Cardiac ventricle fibroblast (primary cell): ENCODE data around the gene MYZAP. TPM values are rescaled to one million over a fixed set of nuclear protein-coding genes. Genes with fewer than 3 reads are reported as not detected.

Experiments used
- total RNA-seq: library from RNA; depleted of rRNA; stranded (reverse); fragments of >200 nt; gene quantifications from 2 replicates; pipeline ENCODE4 v1.2.3, GENCODE V29; 2015

The MYZAP gene
- total RNA-seq: 0.81 and 0.83 TPM in 2 replicates

GRCh38 chr15:57591822-57592367 lies at the start of gene MYZAP:
MYZAP (plus strand) TSS chr15:57591904; CDS start chr15:57592035, 131 bp downstream.

GRCh38 chr15:57706405-57707209 lies 114.9 kb downstream of the MYZAP start, which contains the start of gene POLR2M:
POLR2M (plus strand) TSS chr15:57706714; CDS start chr15:57706843, 129 bp downstream.

Other genes with a start within 250 kb of the MYZAP start
- gene CGNL1, start 215.4 kb upstream of the MYZAP start, total RNA-seq: 1.7 and 2.0 TPM in 2 replicates
- gene POLR2M, start 114.8 kb downstream of the MYZAP start, total RNA-seq: 45.6 and 203 TPM in 2 replicates